DOHH2 (cell line): ENCODE measurements around the gene PPM1F.

Experiments
- CTCF ChIP-seq: fragments of 200-600 bp; sonication (generic); IDR thresholded peaks from one replicate; pipeline ENCODE4 v1.5.1; 2014; ENCODE audit warnings: antibody characterized with exemption, mild to moderate bottlenecking, low read depth, low read length; ENCODE audit not compliant: poor library complexity, severe bottlenecking
- EZH2phosphoT487 ChIP-seq: fragments of 200-600 bp; sonication (generic); IDR thresholded peaks from 2 replicates; pipeline ENCODE4 v1.6.1; 2017; ENCODE audit warnings: borderline replicate concordance, mild to moderate bottlenecking, antibody characterized with exemption, low read length, moderate library complexity, mixed read lengths

- TF ChIP-seq CTCF (no peak), EZH2phosphoT487 (no peak)
These were observed 25.3 kb downstream of the PPM1F start for GRCh38 chr22:21927174-21927823.
